HG03442 (cell line): ENCODE results near the gene TBC1D24.

ENCODE experiments used
- ATAC-seq: cut with Tn5 transposase; IDR thresholded peaks from one replicate; pipeline ENCODE4 v1.9.1; 2021; ENCODE audit warnings: mild to moderate bottlenecking, moderate library complexity; ENCODE audit not compliant: unreplicated experiment

The TBC1D24 gene

GRCh38 chr16:2481676-2482075 lies 6.7 kb downstream of the TBC1D24 start:
- ATAC-seq = no peak

- ATAC-seq = no peak
Observed at GRCh38 chr16:2482249-2482648, 7.3 kb downstream of the TBC1D24 start.

GRCh38 chr16:2482708-2483534 lies 8.0 kb downstream of the TBC1D24 start:
- no peak for ATAC-seq

- ATAC-seq = no peak
Observed at GRCh38 chr16:2483939-2484897, 9.3 kb downstream of the TBC1D24 start.

GRCh38 chr16:2484898-2485508 lies 10.1 kb downstream of the TBC1D24 start:
- no peak for ATAC-seq

GRCh38 chr16:2485811-2486507 lies 11.0 kb downstream of the TBC1D24 start:
- ATAC-seq = no peak

- ATAC-seq = peak; percentile 50
Observed at GRCh38 chr16:2486645-2487516, 12.0 kb downstream of the TBC1D24 start.

GRCh38 chr16:2487517-2487842 lies 12.6 kb downstream of the TBC1D24 start:
- no peak for ATAC-seq

GRCh38 chr16:2487903-2488531 lies 13.1 kb downstream of the TBC1D24 start:
- no peak for ATAC-seq

GRCh38 chr16:2489581-2489980 lies 14.7 kb downstream of the TBC1D24 start:
- ATAC-seq = no peak

GRCh38 chr16:2490190-2491105 lies 15.5 kb downstream of the TBC1D24 start:
- ATAC-seq = no peak

- no peak for ATAC-seq
Observed at GRCh38 chr16:2492292-2492691, 17.4 kb downstream of the TBC1D24 start.

- no peak for ATAC-seq
Observed at GRCh38 chr16:2493605-2494004, 18.7 kb downstream of the TBC1D24 start.

- ATAC-seq = no peak
Observed at GRCh38 chr16:2494616-2495015, 19.7 kb downstream of the TBC1D24 start.

- no peak for ATAC-seq
Observed at GRCh38 chr16:2495041-2495440, 20.1 kb downstream of the TBC1D24 start.

GRCh38 chr16:2496223-2497115 lies 21.5 kb downstream of the TBC1D24 start:
- no peak for ATAC-seq

GRCh38 chr16:2497116-2497630 lies 22.2 kb downstream of the TBC1D24 start:
- no peak for ATAC-seq
